ENCODE results near the gene TMCC2.

Gene TMCC2

GRCh38 chr1:205240569-205240968 is 12.8 kb downstream of the TMCC2 start:
- DNase-seq (ENCODE audit: low read depth) = no peak

- DNase-seq (ENCODE audit: low read depth) = no peak
These were observed 13.8 kb downstream of the TMCC2 start for GRCh38 chr1:205241366-205242030.

GRCh38 chr1:205243350-205244191 is 15.8 kb downstream of the TMCC2 start:
- no peak for DNase-seq (ENCODE audit: low read depth)

- DNase-seq (ENCODE audit: low read depth) = no peak
These were observed 16.6 kb downstream of the TMCC2 start for GRCh38 chr1:205244384-205244783.

GRCh38 chr1:205245096-205245495 is 17.4 kb downstream of the TMCC2 start:
- no peak for DNase-seq (ENCODE audit: low read depth)

GRCh38 chr1:205246351-205247119 is 18.8 kb downstream of the TMCC2 start:
- no peak for DNase-seq (ENCODE audit: low read depth)

GRCh38 chr1:205247130-205247921 is 19.6 kb downstream of the TMCC2 start:
- DNase-seq (ENCODE audit: low read depth) = no peak

GRCh38 chr1:205248793-205249601 is 21.3 kb downstream of the TMCC2 start:
- DNase-seq (ENCODE audit: low read depth) = no peak

- DNase-seq (ENCODE audit: low read depth) = no peak
These were observed 21.9 kb downstream of the TMCC2 start for GRCh38 chr1:205249651-205250050.

- DNase-seq (ENCODE audit: low read depth) = no peak
These were observed 23.0 kb downstream of the TMCC2 start for GRCh38 chr1:205250699-205251098.

- DNase-seq (ENCODE audit: low read depth) = no peak
These were observed 23.8 kb downstream of the TMCC2 start for GRCh38 chr1:205251576-205251975.

GRCh38 chr1:205255941-205256780 is 28.4 kb downstream of the TMCC2 start:
- peak; percentile 43 for DNase-seq (ENCODE audit: low read depth)

GRCh38 chr1:205256951-205257625 is 29.3 kb downstream of the TMCC2 start:
- no peak for DNase-seq (ENCODE audit: low read depth)

GRCh38 chr1:205257735-205258134 is 30.0 kb downstream of the TMCC2 start:
- no peak for DNase-seq (ENCODE audit: low read depth)

GRCh38 chr1:205258261-205258691 is 30.5 kb downstream of the TMCC2 start:
- no peak for DNase-seq (ENCODE audit: low read depth)

- no peak for DNase-seq (ENCODE audit: low read depth)
These were observed 31.0 kb downstream of the TMCC2 start for GRCh38 chr1:205258719-205259118.

GRCh38 chr1:205259324-205259832 is 31.6 kb downstream of the TMCC2 start:
- DNase-seq (ENCODE audit: low read depth) = no peak

- no peak for DNase-seq (ENCODE audit: low read depth)
These were observed 32.3 kb downstream of the TMCC2 start for GRCh38 chr1:205259998-205260397.
